Colon (tissue), 2 donors: ENCODE data around the gene KLF4.

ENCODE experiments used
- FAIRE-seq: peaks from 2 replicates; lab custom pipeline; 2012; peaks lifted over from hg19 to GRCh38; lab: Jason Lieb, UNC
- donor health status: control.
- donor health status: control.

KLF4 gene

DNA sequence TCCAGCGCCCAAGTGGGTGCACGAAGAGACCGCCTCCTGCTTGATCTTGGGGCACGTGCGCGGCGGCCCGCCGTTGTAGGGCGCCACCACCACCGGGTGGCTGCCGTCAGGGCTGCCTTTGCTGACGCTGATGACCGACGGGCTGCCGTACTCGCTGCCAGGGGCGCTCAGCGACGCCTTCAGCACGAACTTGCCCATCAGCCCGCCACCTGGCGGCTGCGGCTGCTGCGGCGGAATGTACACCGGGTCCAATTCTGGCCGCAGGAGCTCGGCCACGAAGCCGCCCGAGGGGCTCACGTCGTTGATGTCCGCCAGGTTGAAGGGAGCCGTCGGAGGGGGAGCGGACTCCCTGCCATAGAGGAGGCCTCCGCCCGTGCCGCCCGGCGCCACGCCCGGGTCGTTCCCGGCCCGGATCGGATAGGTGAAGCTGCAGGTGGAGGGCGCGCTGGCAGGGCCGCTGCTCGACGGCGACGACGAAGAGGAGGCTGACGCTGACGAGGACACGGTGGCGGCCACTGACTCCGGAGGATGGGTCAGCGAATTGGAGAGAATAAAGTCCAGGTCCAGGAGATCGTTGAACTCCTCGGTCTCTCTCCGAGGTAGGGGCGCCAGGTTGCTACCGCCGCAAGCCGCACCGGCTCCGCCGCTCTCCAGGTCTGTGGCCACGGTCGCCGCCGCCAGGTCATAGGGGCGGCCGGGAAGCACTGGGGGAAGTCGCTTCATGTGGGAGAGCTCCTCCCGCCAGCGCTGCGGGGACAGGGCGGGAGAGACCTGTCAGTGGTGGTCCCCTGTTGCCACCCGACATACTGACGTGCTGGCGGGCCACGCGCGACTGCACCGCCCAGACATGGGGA, 1.8 kb downstream of the KLF4 start:
- no peak for FAIRE-seq

DNA sequence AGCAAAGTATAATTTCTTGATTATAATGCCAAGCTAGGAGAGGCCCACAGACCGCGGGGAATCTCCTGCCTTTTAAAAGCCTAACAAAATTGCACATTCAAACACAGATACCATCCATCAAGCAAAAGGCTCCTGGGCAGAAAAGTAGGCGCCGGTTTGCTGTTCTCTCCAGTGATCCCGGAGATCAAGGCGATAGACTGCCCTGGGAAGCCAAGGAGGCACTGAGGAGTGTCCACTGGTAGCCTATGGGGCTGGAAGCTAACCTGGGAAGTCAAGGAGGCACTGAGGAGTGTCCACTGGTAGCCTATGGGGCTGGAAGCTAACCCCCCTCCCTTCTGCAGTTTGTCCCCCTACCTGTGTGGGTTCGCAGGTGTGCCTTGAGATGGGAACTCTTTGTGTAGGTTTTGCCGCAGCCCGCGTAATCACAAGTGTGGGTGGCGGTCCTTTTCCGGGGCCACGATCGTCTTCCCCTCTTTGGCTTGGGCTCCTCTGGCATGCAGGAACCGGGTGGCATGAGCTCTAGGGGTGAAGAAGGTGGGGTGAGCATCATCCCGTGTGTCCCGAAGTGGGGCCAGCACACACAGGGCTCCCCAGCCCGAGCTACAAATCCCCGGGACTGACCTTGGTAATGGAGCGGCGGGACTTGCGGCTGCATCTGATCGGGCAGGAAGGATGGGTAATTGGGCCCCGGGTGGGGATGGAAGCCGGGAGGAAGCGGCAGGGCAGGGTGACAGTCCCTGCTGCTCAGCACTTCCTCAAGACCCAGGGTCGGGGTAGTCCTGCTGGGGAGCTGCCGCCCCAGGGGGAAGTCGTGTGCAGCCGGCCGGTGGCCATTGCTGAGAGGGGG, 2.7 kb downstream of the KLF4 start:
- FAIRE-seq = no peak

DNA sequence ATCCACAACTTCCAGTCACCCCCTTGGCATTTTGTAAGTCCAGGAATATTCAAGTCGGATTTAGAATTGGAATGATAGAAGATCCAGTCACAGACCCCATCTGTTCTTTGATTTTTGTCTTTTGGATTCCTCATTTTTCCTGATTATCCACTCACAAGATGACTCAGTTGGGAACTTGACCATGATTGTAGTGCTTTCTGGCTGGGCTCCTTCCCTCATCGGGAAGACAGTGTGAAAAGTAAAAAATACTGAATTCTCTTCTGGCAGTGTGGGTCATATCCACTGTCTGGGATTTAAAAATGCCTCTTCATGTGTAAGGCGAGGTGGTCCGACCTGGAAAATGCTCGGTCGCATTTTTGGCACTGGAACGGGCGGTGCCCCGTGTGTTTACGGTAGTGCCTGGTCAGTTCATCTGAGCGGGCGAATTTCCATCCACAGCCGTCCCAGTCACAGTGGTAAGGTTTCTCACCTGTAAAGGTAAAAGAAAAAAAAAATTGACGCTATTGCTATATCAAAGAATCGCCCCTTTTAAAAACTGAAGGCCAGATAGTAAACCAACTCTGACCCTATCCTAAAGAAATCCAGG, 4.0 kb downstream of the KLF4 start:
- no peak for FAIRE-seq

DNA sequence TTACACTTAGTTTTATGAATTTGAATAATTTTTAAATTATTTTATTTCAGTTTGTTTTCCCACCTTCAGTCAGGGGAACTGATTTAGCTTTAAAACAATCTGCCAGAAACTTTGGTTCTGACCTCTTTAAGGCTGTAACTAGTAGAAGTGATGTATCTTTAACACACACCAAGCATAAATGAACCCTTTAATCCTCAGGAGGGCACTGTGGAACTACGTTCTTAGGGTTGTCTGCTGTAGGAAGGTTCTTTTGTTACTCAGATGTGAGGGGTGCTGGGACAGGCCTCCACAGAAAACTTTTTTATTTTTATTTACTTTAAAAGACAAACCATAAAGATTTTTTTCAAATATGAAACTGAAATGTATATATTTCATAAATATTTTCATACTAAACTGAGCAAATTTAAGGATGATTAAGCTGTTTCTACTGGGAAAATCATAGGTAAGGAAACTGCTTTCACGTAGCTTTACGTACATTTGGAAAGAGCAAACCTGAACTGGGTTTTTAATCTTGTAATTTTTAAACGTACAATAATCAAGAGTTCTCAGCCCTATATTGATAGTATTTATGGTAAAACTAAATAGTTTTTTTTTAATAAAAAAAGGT, 5.3 kb downstream of the KLF4 start:
- FAIRE-seq = no peak

DNA sequence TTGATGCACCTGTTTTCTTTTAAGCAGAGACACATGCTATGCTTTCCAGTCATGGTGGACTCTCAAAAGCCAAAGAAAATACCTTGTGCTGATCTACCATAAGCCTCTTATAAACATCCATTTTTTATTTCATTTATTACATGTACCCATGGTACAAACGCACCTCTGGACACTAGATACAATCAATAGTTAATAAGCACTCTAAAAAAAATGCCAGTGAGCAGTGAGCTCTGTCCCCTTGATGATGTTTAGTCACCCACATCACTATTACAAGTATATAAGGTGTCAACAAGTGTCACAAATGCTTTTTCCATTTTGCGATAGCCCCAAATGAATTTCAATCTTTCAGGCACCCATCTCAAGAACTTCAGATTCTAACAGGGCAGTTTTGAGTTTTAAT, 5.9 kb downstream of the KLF4 start:
- FAIRE-seq = no peak

DNA sequence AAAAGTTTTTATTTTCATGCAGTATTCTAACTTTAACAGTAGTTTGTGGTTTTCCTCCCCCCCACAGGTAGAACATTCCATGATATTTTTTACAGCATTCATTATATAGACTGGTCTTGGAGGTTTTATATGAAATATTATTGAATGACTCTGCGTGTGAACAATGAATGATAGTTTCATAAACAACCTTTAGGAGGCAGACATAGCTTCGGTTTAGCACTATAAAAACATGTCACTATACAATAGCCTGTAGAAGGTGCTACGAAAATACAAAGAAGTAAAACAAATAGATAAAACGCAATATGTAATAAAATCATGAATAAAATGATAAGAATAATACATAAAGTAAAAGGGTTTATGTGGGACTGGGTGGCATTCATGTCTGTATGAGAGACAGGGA, 8.5 kb downstream of the KLF4 start:
- peak; percentile 58 for FAIRE-seq

DNA sequence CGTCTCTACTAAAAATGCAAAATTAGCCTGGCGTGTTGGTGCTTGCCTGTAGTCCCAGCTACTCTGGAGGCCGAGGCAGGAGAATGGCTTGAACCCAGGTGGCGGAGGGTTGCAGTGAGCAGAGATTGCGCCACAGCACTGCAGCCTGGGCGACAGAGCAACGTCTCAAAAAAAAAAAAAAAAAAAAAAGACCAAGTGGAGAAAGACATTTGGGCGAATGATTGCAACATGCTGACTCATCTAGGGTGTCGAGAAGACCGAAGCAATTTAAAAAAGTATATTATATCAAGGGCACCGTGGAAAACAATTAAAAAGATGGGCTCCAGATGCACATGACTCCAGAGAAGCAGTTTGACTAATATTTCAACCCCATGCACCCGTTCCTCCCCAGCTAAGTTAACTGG, 9.2 kb downstream of the KLF4 start:
- FAIRE-seq = no peak

- FAIRE-seq = no peak
These were observed 10.8 kb downstream of the KLF4 start for GRCh38 chr9:107478805-107479204.

GRCh38 chr9:107474124-107474523, 15.4 kb downstream of the KLF4 start:
- no peak for FAIRE-seq

DNA sequence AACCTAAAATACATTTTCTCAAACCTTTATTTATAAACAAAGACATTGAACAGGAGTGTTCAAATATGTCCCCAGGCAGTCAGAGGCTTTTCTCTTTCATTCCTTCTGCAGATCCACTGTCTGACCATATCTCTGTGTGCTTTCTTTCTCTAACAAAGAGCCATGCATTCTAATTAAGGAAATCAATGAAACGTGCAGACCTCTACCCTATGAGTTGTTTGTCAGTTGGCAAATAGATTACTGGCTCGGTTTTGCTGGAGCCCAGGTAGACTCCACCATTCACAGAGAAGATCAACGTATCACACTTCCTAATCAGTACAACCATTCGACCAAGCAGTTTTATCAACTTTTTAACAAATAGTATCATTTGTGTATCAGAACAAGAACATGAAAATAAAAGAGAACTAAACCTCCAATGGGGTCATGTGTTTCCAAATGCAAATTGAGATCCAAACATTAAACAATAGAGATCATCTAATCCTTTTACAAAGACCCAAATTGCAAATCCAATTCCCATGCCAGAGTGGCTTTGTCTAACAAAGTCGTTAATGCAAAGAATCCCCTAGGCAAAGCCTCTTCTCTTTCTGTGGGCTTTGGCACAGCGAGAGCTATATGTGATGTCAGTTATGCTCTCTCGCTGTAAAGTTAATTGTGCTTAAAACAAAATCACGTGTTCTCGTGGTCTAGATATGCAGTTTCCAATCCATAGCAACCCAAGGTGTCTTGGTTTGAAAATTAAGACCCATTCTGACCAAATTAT, 16.8 kb downstream of the KLF4 start:
- FAIRE-seq = no peak

DNA sequence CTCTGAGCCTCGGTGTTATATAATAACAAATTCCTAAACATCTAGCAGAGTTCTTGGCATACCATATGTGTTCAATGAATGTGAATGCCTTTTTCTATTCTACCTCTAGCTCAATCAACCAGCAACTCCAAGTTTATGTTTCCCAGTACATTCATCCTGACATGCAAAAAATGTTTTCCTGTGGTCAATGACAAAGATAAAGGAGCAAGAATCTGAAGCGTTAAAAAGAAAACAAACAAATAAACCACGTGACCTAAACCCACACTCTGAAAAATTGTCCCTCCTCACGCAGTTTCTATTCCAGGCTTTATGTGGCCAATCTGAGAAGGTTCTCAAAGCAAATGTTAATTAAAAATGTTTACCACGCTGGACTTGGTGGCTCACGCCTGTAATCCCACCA, 18.0 kb downstream of the KLF4 start:
- FAIRE-seq = no peak

DNA sequence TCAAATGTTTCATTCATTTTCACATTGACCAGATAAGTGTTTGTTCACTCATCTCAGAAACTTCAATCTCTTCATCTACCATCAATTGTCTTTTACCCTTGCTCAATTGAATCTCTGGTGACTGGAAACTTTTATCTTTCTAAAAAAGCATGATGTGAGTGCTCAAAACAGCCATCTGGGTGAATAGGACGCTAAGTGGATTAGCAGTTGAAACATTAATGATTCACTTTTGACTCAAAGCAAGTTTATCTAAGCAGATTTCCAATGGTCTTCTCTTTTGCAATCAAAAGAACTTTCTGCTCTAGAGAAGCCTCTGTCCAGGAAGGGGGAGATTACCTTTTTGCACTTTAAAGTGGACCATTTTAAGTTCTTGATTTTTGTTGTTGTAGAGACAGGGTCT, 22.2 kb downstream of the KLF4 start:
- no peak for FAIRE-seq

DNA sequence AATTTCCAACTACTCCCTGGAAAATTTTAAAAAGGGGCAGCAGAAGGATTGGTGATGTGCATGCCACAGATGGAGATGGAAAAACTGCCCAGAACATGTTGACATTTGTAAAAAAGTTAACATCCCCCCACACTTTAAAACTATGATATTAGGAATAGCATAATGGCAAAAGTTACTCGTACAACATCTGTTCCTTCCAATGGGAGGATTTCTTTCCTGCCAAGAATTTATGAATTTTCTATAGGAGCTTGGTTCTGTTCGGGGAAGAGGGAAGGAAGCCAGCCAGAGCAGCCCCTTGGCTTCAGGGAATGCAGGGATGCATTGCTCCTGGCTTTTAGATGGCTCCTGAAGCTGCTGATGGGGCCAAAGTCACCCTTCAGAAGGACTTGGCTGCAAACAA, 22.7 kb downstream of the KLF4 start:
- FAIRE-seq = no peak

DNA sequence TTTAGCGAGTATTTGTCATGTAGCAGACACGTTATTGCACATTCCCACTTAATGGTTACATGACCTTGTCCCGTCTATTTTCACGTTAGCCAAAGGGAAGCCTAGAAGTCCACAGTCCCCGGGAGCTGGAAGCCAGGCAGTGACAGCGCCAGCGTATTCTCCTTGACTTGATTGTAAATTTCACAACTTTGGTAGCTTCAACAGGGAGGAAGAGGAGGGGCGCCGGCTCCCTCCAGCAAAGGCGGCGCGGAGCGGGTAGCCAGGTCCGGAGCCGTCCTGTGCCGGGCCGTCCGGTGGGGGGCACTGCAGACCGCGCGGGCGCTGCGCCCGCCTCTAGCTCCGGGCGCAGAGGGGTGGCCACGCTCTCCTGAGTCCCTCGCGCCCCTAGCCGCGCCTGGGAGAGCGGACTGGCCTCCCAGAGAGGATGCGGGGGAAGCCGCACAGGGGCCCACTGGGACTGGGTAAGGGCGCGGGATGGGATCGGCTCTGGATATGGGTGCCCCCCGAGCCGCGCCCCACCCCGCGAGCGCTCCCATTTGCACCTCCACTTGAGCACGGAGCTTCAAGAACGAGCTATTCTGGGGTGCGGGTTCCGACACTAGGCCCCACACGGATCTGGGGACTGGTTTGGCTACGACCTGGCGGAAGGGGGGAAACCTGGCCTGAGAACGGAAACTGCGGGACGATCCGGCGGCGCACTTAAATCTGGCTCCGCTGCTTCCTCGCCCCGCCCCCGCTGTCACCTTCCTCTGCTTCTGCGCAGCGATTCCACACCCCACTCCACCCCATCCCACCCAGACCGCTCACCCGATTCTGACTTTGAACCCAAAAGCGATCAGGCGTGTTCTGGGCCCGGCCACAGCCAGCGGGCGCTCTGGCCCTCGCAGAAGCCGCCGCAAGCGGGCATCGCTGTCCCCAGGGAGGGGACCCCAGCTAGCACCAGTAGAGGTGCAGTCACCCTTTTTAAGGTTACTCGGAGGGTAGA, 23.8 kb downstream of the KLF4 start:
- no peak for FAIRE-seq

DNA sequence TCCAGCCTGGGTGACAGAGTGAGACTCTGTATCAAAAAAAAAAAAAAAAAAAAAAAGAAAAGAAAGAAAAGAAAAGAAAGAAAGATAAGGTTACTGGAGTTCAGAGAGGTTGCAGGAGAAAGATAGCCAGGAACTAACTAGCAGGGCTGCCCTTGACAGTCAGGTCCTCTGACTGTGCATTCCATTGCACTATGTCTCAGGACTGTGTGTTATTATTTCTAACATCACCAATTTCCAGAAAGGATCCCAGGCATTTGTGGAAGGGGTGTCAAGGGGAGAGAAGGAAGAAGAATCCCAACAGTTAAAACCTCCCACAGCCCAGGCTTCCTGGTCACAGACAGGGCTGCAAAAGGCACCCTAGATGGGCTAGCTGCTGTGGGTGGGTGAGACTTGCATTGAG, 25.1 kb downstream of the KLF4 start:
- FAIRE-seq = no peak

DNA sequence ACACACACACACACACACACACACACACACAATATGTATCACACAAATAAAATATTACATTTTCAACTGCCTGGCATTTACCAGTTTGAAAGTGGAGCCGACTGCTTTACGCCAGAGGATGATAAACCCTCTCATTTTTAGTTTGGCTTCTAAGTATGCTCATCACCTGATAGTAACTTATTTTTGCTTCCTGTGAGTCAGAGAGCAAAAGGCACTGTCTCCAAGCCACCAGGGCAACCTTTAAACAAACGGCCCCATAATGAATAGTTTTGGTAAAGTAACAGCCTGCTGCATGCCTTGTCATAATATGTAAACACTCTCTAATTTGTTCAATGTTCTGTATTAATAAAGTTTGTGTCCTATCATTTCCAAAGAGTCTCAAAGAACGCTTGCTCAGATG, 26.9 kb downstream of the KLF4 start:
- FAIRE-seq = no peak

DNA sequence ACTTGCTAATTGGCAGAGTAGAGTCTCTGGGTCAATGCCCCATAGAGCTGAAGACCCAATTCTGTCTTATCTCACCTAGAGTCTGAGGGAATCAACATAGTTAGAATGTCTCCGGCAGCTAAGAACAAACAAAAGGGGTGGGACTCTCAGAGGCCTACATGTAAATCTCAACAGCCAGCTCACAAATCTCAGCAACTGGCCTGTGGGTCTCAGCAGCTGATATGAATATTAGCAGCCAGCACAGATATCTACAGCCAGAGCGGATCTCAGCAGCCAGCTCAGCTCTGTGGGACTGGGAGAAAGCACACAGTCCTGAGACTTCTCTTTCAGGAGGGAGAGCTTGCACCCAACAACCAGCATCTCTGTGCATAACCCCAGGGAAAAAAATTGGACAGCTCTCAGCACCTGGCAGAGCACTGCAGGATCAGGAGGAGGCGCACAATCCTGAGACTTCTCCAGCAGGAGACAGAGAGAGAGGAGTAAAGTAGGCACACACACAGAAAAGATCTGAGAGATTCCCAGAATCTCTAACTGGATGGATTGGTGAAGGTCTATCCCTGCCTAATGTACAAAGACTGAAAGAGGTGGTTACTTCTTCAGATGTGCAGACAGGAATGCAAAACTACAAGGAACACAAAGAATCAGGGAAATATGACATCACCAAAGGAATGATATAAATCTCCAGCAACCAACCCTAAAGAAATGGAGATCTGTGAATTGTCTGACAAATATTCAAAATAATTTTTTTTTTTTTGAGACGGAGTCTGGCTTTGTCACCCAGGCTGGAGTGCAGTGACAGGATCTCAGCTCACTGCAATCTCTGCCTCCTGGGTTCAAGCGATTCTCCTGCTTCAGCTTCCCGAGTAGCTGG, 29.2 kb downstream of the KLF4 start:
- FAIRE-seq = no peak

DNA sequence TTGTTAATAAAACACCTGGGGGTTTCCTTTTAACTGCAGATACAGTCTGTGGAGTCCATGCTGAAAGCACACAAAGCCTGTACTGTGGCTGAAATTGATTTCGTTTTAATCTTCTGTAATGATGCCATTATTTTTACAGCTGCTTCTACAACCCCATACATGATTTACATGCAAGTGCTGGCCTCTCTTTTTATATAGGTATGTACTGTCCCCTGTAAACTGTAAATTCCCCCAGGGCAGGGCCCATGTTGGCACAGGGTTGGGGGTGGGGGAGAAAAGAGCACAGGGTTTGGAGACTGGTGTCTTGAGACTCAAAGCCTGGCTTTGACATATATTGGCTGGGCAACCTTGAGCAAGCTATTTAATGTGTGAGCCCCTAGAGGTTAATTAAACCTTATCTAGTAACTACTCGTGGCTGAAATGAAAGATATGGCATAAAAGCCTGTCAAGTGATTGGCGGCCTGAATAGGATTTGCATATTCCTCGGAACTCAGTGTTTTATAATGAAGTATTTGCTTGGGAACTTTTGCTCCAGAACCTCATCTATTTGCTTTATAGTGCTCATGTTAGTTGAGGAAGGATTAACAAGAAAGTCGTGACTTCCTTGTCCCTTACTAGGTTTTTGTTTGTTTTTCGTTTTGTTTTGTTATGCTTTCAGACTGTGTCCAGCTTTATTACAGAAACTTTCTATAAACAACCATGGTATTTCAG, 34.0 kb downstream of the KLF4 start:
- no peak for FAIRE-seq

DNA sequence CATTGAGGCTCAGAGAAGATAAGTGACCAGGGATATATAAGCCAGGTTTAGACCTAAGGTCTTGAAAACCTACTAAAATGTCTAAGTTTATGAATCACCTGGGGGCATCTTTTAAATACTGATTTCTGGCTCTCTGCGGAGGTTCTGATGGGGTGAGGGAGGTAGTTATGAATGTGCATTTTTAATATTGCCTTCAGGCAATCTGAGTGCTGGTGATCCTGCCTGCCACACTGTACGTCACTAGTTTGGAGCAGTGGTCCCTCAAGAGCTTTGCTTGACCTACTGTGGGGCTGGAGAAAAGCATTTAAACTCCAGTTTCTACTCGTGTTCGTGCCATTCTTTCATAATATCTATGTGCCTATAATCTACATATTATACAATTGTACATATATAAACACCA, 36.1 kb downstream of the KLF4 start:
- no peak for FAIRE-seq
